Keratinocyte (primary cell): Measurements from ENCODE around the gene OR10W1. TPM values are rescaled to one million over a fixed set of nuclear protein-coding genes. Genes with fewer than 3 reads are reported as not detected.

Experiments used
- DNase-seq: peaks from one replicate; pipeline ENCODE4 v3.0.0-alpha.2; 2011; ENCODE audit warnings: low read depth, missing footprints, low spot score
- FAIRE-seq: peaks from 2 replicates; lab custom pipeline; 2011; peaks lifted over from hg19 to GRCh38; lab: Jason Lieb, UNC
- H2AFZ ChIP-seq: 2 replicates; pipeline ENCODE4 v1.6.0; 2012; ENCODE audit warnings: low read length, control low read depth, inconsistent platforms; ENCODE audit not compliant: control insufficient read depth
- H3K27ac ChIP-seq: 2 replicates; pipeline ENCODE4 v1.5.1; 2011; ENCODE audit warnings: low read length; ENCODE audit not compliant: control insufficient read depth, insufficient read depth
- H3K27me3 ChIP-seq: 3 replicates; pipeline ENCODE4 v1.6.0; 2011; ENCODE audit warnings: low read length; ENCODE audit not compliant: control insufficient read depth, insufficient read depth; ENCODE audit errors: extremely low read depth
- H3K36me3 ChIP-seq, 2 experiments: 2 replicates in 1 of 2; 3 replicates in 1 of 2; pipeline ENCODE4 v1.5.1; 2011; ENCODE audit warnings: low read length in 2 of 2, mild to moderate bottlenecking in 1 of 2; ENCODE audit not compliant: control insufficient read depth in 2 of 2, insufficient read depth in 2 of 2; ENCODE audit errors: extremely low read depth in 1 of 2
- H3K4me1 ChIP-seq: 3 replicates; pipeline ENCODE4 v1.5.1; 2011; ENCODE audit warnings: low read length; ENCODE audit not compliant: control insufficient read depth, insufficient read depth; ENCODE audit errors: extremely low read depth
- H3K4me2 ChIP-seq: 3 replicates; pipeline ENCODE4 v1.6.0; 2011; ENCODE audit warnings: low read depth, low read length; ENCODE audit not compliant: control insufficient read depth, insufficient read depth; ENCODE audit errors: extremely low read depth
- H3K4me3 ChIP-seq, 3 experiments: fragments of 200-600 bp in 1 of 3; sonication (generic) in 1 of 3; 2 replicates in 2 of 3; 3 replicates in 1 of 3; pipeline ENCODE4 v1.5.1; 2011 to 2016; ENCODE audit warnings: low read length in 3 of 3, mild to moderate bottlenecking in 3 of 3, control low read depth in 2 of 3, inconsistent platforms in 1 of 3, low read depth in 1 of 3, mixed read lengths in 1 of 3, mixed run types in 1 of 3, moderate library complexity in 1 of 3; ENCODE audit not compliant: control insufficient read depth in 2 of 3, insufficient read depth in 2 of 3; ENCODE audit errors: extremely low read depth in 1 of 3
- H3K79me2 ChIP-seq: 2 replicates; pipeline ENCODE4 v1.6.0; 2012; ENCODE audit warnings: low read length; ENCODE audit not compliant: control insufficient read depth, insufficient read depth
- H3K9ac ChIP-seq: 3 replicates; pipeline ENCODE4 v1.6.0; 2011; ENCODE audit warnings: low read length; ENCODE audit not compliant: control insufficient read depth, insufficient read depth; ENCODE audit errors: extremely low read depth
- H3K9me1 ChIP-seq: 3 replicates; pipeline ENCODE4 v1.6.0; 2011; ENCODE audit warnings: low read length; ENCODE audit not compliant: control insufficient read depth, insufficient read depth; ENCODE audit errors: extremely low read depth
- H3K9me3 ChIP-seq: 2 replicates; pipeline ENCODE4 v1.5.1; 2012; ENCODE audit warnings: low read depth, low read length; ENCODE audit not compliant: control insufficient read depth
- H4K20me1 ChIP-seq: 3 replicates; pipeline ENCODE4 v1.6.0; 2011; ENCODE audit warnings: low read length; ENCODE audit not compliant: control insufficient read depth, insufficient read depth; ENCODE audit errors: extremely low read depth
- CTCF ChIP-seq, 3 experiments: IDR thresholded peaks in 1 of 3; conservative IDR thresholded peaks in 1 of 3; optimal IDR thresholded peaks in 1 of 3; 2 replicates in 2 of 3; 3 replicates in 1 of 3; pipeline versions ENCODE3 to v1.5.1; 2011; ENCODE audit warnings: low read length in 3 of 3, mild to moderate bottlenecking in 3 of 3, moderate library complexity in 2 of 3, control low read depth in 1 of 3, inconsistent platforms in 1 of 3; ENCODE audit not compliant: insufficient read depth in 2 of 3; ENCODE audit errors: extremely low read depth in 1 of 3
- EZH2 ChIP-seq: IDR thresholded peaks from one replicate; pipeline ENCODE4 v1.6.1; 2012; ENCODE audit warnings: inconsistent platforms, mild to moderate bottlenecking, low read length, moderate library complexity
- dilution Hi-C: fragments of 300-500 bp; cut with MboI; formaldehyde crosslinking; loops from one replicate; pipeline ENCODE4 v1.7.0; 2020; ENCODE audit warnings: low sequenced_read_pairs; ENCODE audit not compliant: extremely low pct_ligation_motif_present
- polyA plus RNA-seq, 5 experiments: library from polyadenylated mRNA; depleted of rRNA in 3 of 5; stranded (reverse) in 3 of 5; stranded (forward) in 1 of 5; unstranded in 1 of 5; fragments of >200 nt; gene quantifications; 1 replicate in 1 of 5; 2 replicates in 3 of 5; 3 replicates in 1 of 5; pipeline versions ENCODE4 v1.2.1 to v1.2.3, GENCODE V29; 2011 to 2012; ENCODE audit warnings: missing spikeins in 2 of 5, low read depth in 1 of 5, low replicate concordance in 1 of 5

Gene OR10W1
- polyA plus RNA-seq, 1 donor (not counting 4 experiments of a cell fraction or from before 2014, with no cell fraction given) = not detected

DNA sequence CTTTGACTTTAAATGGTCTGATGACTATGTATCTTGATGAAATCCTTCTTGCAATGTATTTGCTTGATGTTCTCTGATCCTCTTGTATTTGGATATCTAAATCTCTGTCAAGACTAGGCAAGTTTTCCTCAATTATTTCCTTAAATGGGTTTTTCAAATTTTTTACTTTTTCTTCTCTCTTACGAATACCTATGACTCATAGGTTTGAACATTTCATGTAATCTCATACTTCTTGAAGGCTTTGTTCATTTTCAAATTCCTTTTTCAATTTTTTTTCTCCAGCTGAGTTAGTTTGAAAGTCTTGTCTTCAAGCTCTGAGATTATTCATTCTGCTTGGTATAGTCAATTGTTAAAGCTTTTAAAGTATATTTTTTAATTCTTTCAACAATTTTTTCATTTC lies 13.1 kb downstream of the OR10W1 start:
- dilution Hi-C loops = no loop called here

GRCh38 chr11:58243954-58244353 lies 24.1 kb downstream of the OR10W1 start:
- FAIRE-seq (no peak), DNase-seq (no peak)
- H4K20me1 ChIP-seq = no peaks in the 10 kb centered on the region
- H3K9ac ChIP-seq = no peak overlapping the region
- no peaks in the 10 kb centered on the region for H3K4me1 ChIP-seq
- H3K4me2 ChIP-seq = no peak overlapping the region
- no peaks in the 10 kb centered on the region for H3K9me3 ChIP-seq
- no peaks in the 10 kb centered on the region for H3K27me3 ChIP-seq
- H3K36me3 ChIP-seq = no peaks in the 10 kb centered on the region
- no peak overlapping the region for H3K27ac ChIP-seq
- no peak overlapping the region for H2AFZ ChIP-seq
- dilution Hi-C loops = no loop called here
- no peak for TF ChIP-seq EZH2
- TF ChIP-seq CTCF (optimal IDR thresholded peaks at IDR 0.05 in 1 of 3, IDR thresholded peaks at IDR 0.05 in 1 of 3, conservative IDR thresholded peaks at IDR 0.05 in 1 of 3; ENCODE audit: extremely low read depth in 1 of 3, insufficient read depth in 2 of 3, low read length in 3 of 3) = no peak
- H3K79me2 ChIP-seq = no peaks in the 10 kb centered on the region
- H3K4me3 ChIP-seq = no peak overlapping the region
- no peaks in the 10 kb centered on the region for H3K9me1 ChIP-seq

More for the DNA sequence above, 13.1 kb downstream of the OR10W1 start:
- TF ChIP-seq CTCF (optimal IDR thresholded peaks at IDR 0.05 in 1 of 3, IDR thresholded peaks at IDR 0.05 in 1 of 3, conservative IDR thresholded peaks at IDR 0.05 in 1 of 3; ENCODE audit: extremely low read depth in 1 of 3, insufficient read depth in 2 of 3, low read length in 3 of 3) (no peak), EZH2 (no peak)
- Histone ChIP-seq H3K9ac (no peak overlapping the region), H3K36me3 (no peaks in the 10 kb centered on the region), H4K20me1 (no peaks in the 10 kb centered on the region), H3K27me3 (no peaks in the 10 kb centered on the region), H3K27ac (no peak overlapping the region), H2AFZ (no peak overlapping the region), H3K9me3 (no peaks in the 10 kb centered on the region), H3K4me3 (no peak overlapping the region), H3K4me1 (no peaks in the 10 kb centered on the region), H3K4me2 (no peak overlapping the region), H3K9me1 (no peaks in the 10 kb centered on the region), H3K79me2 (no peaks in the 10 kb centered on the region)
- FAIRE-seq = no peak
- DNase-seq = no peak
